Mesendoderm (in vitro differentiated cells): ENCODE data around the gene TBC1D28.
"Not testable (repeated sequence)": the region's sequence is repeated elsewhere in the genome, so short reads cannot be mapped to it uniquely, and the experiment has no call there.

ENCODE experiments used
- DNase-seq: peaks from one replicate; pipeline ENCODE4 v3.0.0; 2013
- H2AK5ac ChIP-seq: 2 replicates; pipeline ENCODE4 v1.6.1; 2013; ENCODE audit warnings: low read length, inconsistent platforms
- H2BK120ac ChIP-seq: 2 replicates; pipeline ENCODE4 v1.6.1; 2013; ENCODE audit warnings: low read depth, mild to moderate bottlenecking, low read length, moderate library complexity, mixed read lengths
- H2BK15ac ChIP-seq: replicated peaks from 2 replicates; pipeline ENCODE4 v1.6.1; 2013; ENCODE audit warnings: low read depth, mild to moderate bottlenecking, moderate library complexity
- H2BK5ac ChIP-seq: 2 replicates; pipeline ENCODE4 v1.6.1; 2013; ENCODE audit warnings: low read length, inconsistent platforms
- H3K18ac ChIP-seq: 2 replicates; pipeline ENCODE4 v1.6.1; 2013; ENCODE audit warnings: mild to moderate bottlenecking, low read length, mixed read lengths
- H3K23ac ChIP-seq: one replicate; pipeline ENCODE4 v1.6.1; 2013; ENCODE audit warnings: low read length
- H3K27ac ChIP-seq: 2 replicates; pipeline ENCODE4 v1.5.1; 2013; ENCODE audit warnings: low read depth, mild to moderate bottlenecking, inconsistent platforms, low read length, moderate library complexity
- H3K27me3 ChIP-seq: 2 replicates; pipeline ENCODE4 v1.6.1; 2013; ENCODE audit warnings: low read length, control low read depth, mild to moderate bottlenecking, inconsistent platforms; ENCODE audit not compliant: insufficient read depth, poor library complexity
- H3K36me3 ChIP-seq: 2 replicates; pipeline ENCODE4 v1.6.1; 2013; ENCODE audit warnings: low read length, inconsistent platforms; ENCODE audit not compliant: control insufficient read depth, insufficient read depth
- H3K4ac ChIP-seq: one replicate; pipeline ENCODE4 v1.6.1; 2013; ENCODE audit warnings: low read depth, mild to moderate bottlenecking, low read length, moderate library complexity
- H3K4me1 ChIP-seq: 2 replicates; pipeline ENCODE4 v1.6.1; 2013; ENCODE audit warnings: low read depth, low read length, inconsistent platforms; ENCODE audit not compliant: control insufficient read depth
- H3K4me2 ChIP-seq: 2 replicates; pipeline ENCODE4 v1.6.1; 2013; ENCODE audit warnings: low read length
- H3K4me3 ChIP-seq: 2 replicates; pipeline ENCODE4 v1.5.1; 2013; ENCODE audit warnings: mild to moderate bottlenecking, low read length
- H3K56ac ChIP-seq: one replicate; pipeline ENCODE4 v1.6.1; 2013; ENCODE audit warnings: low read length
- H3K79me1 ChIP-seq: 2 replicates; pipeline ENCODE4 v1.6.1; 2013; ENCODE audit warnings: low read length, inconsistent platforms
- H3K79me2 ChIP-seq: 2 replicates; pipeline ENCODE4 v1.6.1; 2013; ENCODE audit warnings: mild to moderate bottlenecking, low read length; ENCODE audit not compliant: control insufficient read depth, insufficient read depth
- H3K9ac ChIP-seq: 2 replicates; pipeline ENCODE4 v1.6.1; 2013; ENCODE audit warnings: low read length, inconsistent platforms
- H4K5ac ChIP-seq: one replicate; pipeline ENCODE4 v1.6.1; 2013; ENCODE audit warnings: low read length
- H4K8ac ChIP-seq: one replicate; pipeline ENCODE4 v1.6.1; 2013; ENCODE audit warnings: low read depth, mild to moderate bottlenecking, control low read depth, low read length, moderate library complexity
- whole genome bisulfite sequencing: extraction: QIAGEN DNeasy Blood & Tissue Kit; methylation state at CpG from one replicate; pipeline ENCODE4 v1.1.7; 2013; ENCODE audit warnings: low lambda C conversion rate, missing lambda C conversion rate; ENCODE audit not compliant: insufficient coverage; ENCODE audit errors: extremely low coverage; 5-methylcytosine and 5-hydroxymethylcytosine counted together

TBC1D28 gene

GRCh38 chr17:18672395-18673227 is 28.4 kb upstream of the TBC1D28 start:
- not testable (repeated sequence) for H3K79me2 ChIP-seq, H3K79me1 ChIP-seq, H3K23ac ChIP-seq, H3K27ac ChIP-seq, H2BK120ac ChIP-seq, H2BK5ac ChIP-seq, H3K56ac ChIP-seq, H3K9ac ChIP-seq, H2BK15ac ChIP-seq, H3K4me2 ChIP-seq, DNase-seq, H3K18ac ChIP-seq, H4K5ac ChIP-seq, H3K27me3 ChIP-seq, H3K4ac ChIP-seq, H3K4me1 ChIP-seq, H2AK5ac ChIP-seq, H3K4me3 ChIP-seq, H4K8ac ChIP-seq, H3K36me3 ChIP-seq
- WGBS = no CpG with 5 or more reads among the region's 102 CpGs

- not testable (repeated sequence) for H3K18ac ChIP-seq, H3K23ac ChIP-seq, H4K8ac ChIP-seq, H4K5ac ChIP-seq, H3K36me3 ChIP-seq, H3K27ac ChIP-seq, H3K4me3 ChIP-seq, H3K4ac ChIP-seq, H3K4me1 ChIP-seq, H3K79me2 ChIP-seq, H3K9ac ChIP-seq, H2AK5ac ChIP-seq, H2BK15ac ChIP-seq, H3K27me3 ChIP-seq, DNase-seq, H2BK120ac ChIP-seq, H3K56ac ChIP-seq, H3K4me2 ChIP-seq, H3K79me1 ChIP-seq, H2BK5ac ChIP-seq
- no CpG with 5 or more reads among the region's 1 CpG for WGBS
Measured at GRCh38 chr17:18668625-18669024, 24.4 kb upstream of the TBC1D28 start.

DNA sequence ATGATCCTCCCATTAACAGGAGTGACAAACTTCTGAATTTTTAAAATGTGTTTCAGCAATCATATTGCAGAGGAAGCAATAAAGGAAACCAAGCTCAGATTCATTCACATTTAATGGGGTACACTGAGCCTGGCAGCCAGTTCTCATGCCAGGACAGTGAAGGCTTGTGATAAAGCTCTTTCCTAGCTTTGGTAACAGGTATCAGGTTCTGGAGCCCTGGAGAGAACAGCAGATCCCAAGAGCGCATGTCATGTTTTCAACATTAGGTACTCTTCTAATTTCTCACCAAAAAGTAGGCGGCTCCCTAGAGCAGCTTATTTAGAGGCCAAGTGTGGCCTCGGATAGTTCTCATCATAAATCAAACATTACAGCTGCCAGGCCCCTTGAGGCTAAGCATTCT is 23.3 kb upstream of the TBC1D28 start:
- not testable (repeated sequence) for H3K23ac ChIP-seq, H2BK15ac ChIP-seq, H4K5ac ChIP-seq, H3K18ac ChIP-seq, DNase-seq, H3K79me1 ChIP-seq, H3K4ac ChIP-seq, H3K56ac ChIP-seq, H2BK5ac ChIP-seq, H4K8ac ChIP-seq, H3K36me3 ChIP-seq, H3K4me3 ChIP-seq, H3K4me1 ChIP-seq, H2AK5ac ChIP-seq, H2BK120ac ChIP-seq, H3K27ac ChIP-seq, H3K4me2 ChIP-seq, H3K79me2 ChIP-seq, H3K27me3 ChIP-seq, H3K9ac ChIP-seq
- WGBS = no CpG with 5 or more reads among the region's 3 CpGs

GRCh38 chr17:18666326-18666725 is 22.1 kb upstream of the TBC1D28 start:
- not testable (repeated sequence) for H3K4me1 ChIP-seq, H2BK120ac ChIP-seq, H4K5ac ChIP-seq, H3K27me3 ChIP-seq, H4K8ac ChIP-seq, H3K79me2 ChIP-seq, H3K4me2 ChIP-seq, H2AK5ac ChIP-seq, H2BK15ac ChIP-seq, H3K9ac ChIP-seq, H3K4me3 ChIP-seq, H3K27ac ChIP-seq, H3K79me1 ChIP-seq, H3K23ac ChIP-seq, H3K4ac ChIP-seq, H3K36me3 ChIP-seq, H3K56ac ChIP-seq, DNase-seq, H2BK5ac ChIP-seq, H3K18ac ChIP-seq
- WGBS = no CpG with 5 or more reads among the region's 2 CpGs

- DNase-seq, H3K4me3 ChIP-seq, H2BK120ac ChIP-seq: not testable (repeated sequence)
Measured at GRCh38 chr17:18661924-18662624, 17.9 kb upstream of the TBC1D28 start.

More at GRCh38 chr17:18661924-18662624, 17.9 kb upstream of the TBC1D28 start:
- not testable (repeated sequence) for H3K27ac ChIP-seq, H3K18ac ChIP-seq, H3K79me2 ChIP-seq, H3K23ac ChIP-seq, H2AK5ac ChIP-seq, H4K5ac ChIP-seq, H4K8ac ChIP-seq, H3K4ac ChIP-seq, H3K4me2 ChIP-seq, H3K9ac ChIP-seq, H3K27me3 ChIP-seq, H2BK15ac ChIP-seq, H2BK5ac ChIP-seq, H3K4me1 ChIP-seq, H3K56ac ChIP-seq, H3K36me3 ChIP-seq, H3K79me1 ChIP-seq
- no CpG with 5 or more reads among the region's 5 CpGs for WGBS
